Chondrocyte (in vitro differentiated cells): ENCODE data around the gene ERCC6. TPM values are rescaled to one million over a fixed set of nuclear protein-coding genes. Genes with fewer than 3 reads are reported as not detected.

Source experiments
- DNase-seq: peaks from one replicate; pipeline ENCODE4 v3.0.0; 2021; ENCODE audit warnings: mixed read lengths, low spot score
- H3K27ac Mint-ChIP-seq: one replicate; pipeline ENCODE4 v1.8.0; 2021; ENCODE audit warnings: mild to moderate bottlenecking, moderate library complexity, mixed read lengths; ENCODE audit not compliant: unreplicated experiment
- H3K27me3 Mint-ChIP-seq: 2 replicates; pipeline ENCODE4 v1.8.0; 2021; ENCODE audit warnings: low read depth, mixed read lengths
- H3K36me3 Mint-ChIP-seq: 2 replicates; pipeline ENCODE4 v1.8.0; 2021; ENCODE audit warnings: low read depth, mixed read lengths
- H3K4me1 Mint-ChIP-seq: 2 replicates; pipeline ENCODE4 v1.8.0; 2021; ENCODE audit warnings: low read depth, mild to moderate bottlenecking, mixed read lengths
- H3K4me3 Mint-ChIP-seq: one replicate; pipeline ENCODE4 v1.8.0; 2021; ENCODE audit warnings: mild to moderate bottlenecking, moderate library complexity, mixed read lengths; ENCODE audit not compliant: unreplicated experiment
- H3K9me3 Mint-ChIP-seq: 2 replicates; pipeline ENCODE4 v1.8.0; 2021; ENCODE audit warnings: low read depth, mixed read lengths
- total RNA-seq: library from RNA; stranded (reverse); gene quantifications from 3 replicates; pipeline ENCODE4 v1.2.1, GENCODE V29; 2021
- TF ChIP-seq, protein P1 (sequence below): fragments of 200-600 bp; sonication (generic); IDR thresholded peaks from 2 replicates; pipeline ENCODE4 v1.5.0; 2021; ENCODE audit warnings: antibody characterized with exemption, mild to moderate bottlenecking, moderate library complexity

The ERCC6 gene
- total RNA-seq, 1 donor from 2014 or later, result 41.5 TPM

DNA sequence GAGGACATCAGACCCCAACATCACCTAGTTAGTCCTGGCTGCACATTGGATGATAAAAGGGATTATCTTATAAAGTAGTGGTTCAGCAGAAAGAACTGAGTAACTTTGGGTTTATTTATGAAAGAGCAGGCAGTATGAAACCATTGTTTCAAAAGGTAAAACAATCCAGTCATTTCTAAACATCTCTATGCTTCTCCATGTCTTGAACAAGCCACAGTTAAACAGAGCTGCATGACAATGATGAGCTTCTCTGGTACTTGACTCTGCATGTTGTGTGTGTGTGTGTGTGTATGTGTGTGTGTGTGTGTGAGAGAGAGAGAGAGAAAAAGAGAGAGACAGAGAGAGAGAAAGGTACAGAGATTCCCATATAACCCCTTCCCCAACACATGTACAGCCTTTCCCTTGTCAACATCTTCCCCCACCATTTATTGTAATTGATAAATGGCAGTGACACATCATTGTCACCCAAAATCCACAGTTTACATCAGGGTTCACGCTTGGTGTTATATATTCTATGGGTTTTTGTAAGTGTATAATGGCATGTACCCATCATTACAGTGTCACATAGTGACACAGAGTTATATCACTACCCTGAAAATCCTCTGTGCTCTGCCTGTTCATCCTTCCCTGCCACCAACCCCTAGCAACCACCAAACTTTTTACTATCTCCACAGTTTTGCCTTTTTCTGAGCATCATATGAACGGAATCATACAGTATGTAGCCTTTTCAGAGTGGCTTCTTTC lies 38.4 kb upstream of the ERCC6 start:
- Mint-ChIP-seq H3K36me3 (peaks cover 2% of the 10 kb centered on the region), H3K9me3 (peaks cover 10% of the 10 kb centered on the region), H3K27ac (no peak overlapping the region), H3K4me1 (peaks cover 14% of the 10 kb centered on the region), H3K27me3 (no peaks in the 10 kb centered on the region), H3K4me3 (no peak overlapping the region)
- TF ChIP-seq, protein P1, sequence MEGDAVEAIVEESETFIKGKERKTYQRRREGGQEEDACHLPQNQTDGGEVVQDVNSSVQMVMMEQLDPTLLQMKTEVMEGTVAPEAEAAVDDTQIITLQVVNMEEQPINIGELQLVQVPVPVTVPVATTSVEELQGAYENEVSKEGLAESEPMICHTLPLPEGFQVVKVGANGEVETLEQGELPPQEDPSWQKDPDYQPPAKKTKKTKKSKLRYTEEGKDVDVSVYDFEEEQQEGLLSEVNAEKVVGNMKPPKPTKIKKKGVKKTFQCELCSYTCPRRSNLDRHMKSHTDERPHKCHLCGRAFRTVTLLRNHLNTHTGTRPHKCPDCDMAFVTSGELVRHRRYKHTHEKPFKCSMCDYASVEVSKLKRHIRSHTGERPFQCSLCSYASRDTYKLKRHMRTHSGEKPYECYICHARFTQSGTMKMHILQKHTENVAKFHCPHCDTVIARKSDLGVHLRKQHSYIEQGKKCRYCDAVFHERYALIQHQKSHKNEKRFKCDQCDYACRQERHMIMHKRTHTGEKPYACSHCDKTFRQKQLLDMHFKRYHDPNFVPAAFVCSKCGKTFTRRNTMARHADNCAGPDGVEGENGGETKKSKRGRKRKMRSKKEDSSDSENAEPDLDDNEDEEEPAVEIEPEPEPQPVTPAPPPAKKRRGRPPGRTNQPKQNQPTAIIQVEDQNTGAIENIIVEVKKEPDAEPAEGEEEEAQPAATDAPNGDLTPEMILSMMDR, result no peak
- DNase-seq, result no peak

DNA sequence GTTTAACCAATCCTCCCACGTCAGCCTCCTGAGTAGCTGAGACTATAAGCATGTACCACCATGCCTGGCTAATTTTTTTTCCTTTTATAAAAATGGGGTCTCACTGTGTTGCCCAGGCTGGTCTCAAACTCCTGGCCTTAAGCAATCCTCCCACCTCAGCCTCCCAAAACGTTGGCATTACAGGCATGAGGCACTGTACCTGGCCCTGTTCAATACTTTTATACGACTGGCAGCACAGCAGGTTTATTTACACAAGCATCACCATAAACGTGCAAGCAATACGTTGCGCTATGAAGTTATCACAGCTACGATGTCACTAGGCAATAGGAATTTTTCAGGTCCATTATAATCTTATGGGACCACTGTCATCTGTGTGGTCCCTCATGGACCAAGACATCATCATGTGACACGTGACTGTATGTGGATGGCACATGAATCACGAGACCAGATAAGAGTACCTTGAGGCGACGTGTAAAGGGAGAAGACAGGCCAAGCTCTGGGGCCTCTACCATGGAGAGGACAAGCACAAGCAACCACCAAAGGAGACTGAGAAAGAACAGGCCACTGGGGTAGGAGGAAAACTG lies 36.7 kb upstream of the ERCC6 start:
- no peak for DNase-seq
- H3K4me1 Mint-ChIP-seq, result peaks cover 14% of the 10 kb centered on the region
- H3K4me3 Mint-ChIP-seq, result no peak overlapping the region
- no peak overlapping the region for H3K27ac Mint-ChIP-seq
- peaks cover 10% of the 10 kb centered on the region for H3K9me3 Mint-ChIP-seq
- no peaks in the 10 kb centered on the region for H3K27me3 Mint-ChIP-seq
- H3K36me3 Mint-ChIP-seq, result peaks cover 2% of the 10 kb centered on the region
- TF ChIP-seq, protein P1, result no peak

DNA sequence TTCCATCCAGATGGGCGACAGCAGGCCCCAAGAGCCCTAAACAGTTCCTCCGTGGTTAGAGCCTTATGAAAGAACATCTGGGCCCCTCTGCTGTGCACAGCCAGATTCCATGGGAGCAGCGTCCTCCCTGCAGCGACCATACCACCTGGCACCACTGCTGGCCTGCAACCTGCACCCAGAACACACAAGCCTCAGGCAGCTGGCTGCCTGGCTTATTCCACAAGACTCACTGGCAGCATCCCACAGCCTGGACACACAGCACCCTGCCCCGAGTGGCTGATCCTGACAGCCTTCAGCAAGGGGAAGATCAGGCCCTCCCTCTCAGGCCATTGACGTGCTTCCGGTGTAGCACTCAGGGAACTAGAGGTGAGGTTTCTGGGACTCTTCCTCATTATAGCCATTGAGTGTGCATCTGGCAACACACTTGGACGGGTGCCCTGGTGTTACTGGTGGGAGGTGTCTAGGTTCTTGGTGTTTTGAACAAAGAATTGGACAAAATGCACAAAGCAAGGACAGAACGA lies 33.7 kb upstream of the ERCC6 start:
- Mint-ChIP-seq H3K4me3 (no peak overlapping the region), H3K27me3 (no peaks in the 10 kb centered on the region), H3K9me3 (peaks cover 8% of the 10 kb centered on the region), H3K36me3 (no peaks in the 10 kb centered on the region), H3K4me1 (peaks cover 17% of the 10 kb centered on the region), H3K27ac (no peak overlapping the region)
- TF ChIP-seq, protein P1, result no peak
- DNase-seq, result no peak

DNA sequence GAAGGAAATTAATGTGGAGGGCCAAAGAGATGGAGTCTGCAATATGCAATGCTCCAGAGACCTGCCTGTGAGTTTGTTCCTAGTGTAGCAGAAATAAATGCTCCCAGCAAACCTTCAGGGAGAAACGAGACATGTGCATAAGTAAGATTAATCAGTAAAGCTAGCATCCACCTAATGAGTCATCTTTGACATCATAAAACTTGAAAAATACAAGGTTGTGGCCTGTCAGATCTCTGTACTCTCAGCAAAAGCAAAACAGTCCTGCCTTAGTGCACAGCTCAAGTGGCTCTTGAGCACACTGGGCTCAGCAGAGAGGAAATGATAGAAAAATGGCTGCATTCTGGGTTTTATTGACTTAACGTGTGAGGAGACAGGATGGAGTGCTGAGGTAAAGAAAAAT lies 32.5 kb upstream of the ERCC6 start:
- DNase-seq, result no peak
- Mint-ChIP-seq H3K27ac (no peak overlapping the region), H3K27me3 (no peaks in the 10 kb centered on the region), H3K4me1 (peaks cover 17% of the 10 kb centered on the region), H3K4me3 (no peak overlapping the region), H3K36me3 (peaks cover 3% of the 10 kb centered on the region), H3K9me3 (peaks cover 13% of the 10 kb centered on the region)
- TF ChIP-seq, protein P1, result no peak

DNA sequence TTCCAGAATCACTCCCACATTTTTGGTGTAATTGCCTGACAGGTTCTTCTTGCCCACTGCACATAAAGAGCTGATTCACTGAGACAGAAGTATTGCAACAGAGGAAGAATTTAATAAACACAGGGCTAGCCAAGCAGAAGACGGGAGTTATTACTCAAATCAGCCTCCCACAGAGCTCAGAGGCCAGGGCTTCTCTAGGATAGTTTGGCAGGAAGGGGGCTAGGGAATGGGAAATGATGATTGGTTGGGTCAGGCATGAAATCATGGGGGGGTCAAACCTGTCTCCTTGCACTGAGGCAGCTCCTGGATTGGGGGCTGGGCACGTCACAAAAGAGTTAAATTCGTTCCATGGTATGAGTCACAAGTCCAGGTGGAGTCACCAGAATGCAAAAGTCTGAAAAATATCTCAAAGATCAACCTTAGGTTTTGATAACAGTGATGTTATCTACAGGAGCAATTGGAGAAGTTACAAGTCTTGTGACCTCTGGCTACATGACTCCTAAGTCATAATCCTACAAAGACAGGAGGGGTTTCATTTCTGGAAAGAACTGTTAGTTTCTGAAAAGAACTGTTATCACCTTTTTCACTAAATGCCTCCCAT lies 30.2 kb upstream of the ERCC6 start:
- DNase-seq, result no peak
- H3K4me1 Mint-ChIP-seq, result peaks cover 31% of the 10 kb centered on the region
- H3K4me3 Mint-ChIP-seq, result no peak overlapping the region
- H3K36me3 Mint-ChIP-seq, result peaks cover 3% of the 10 kb centered on the region
- peak overlapping the region; percentile 35 for H3K27ac Mint-ChIP-seq
- TF ChIP-seq, protein P1, result no peak
- peaks cover 14% of the 10 kb centered on the region for H3K9me3 Mint-ChIP-seq
- H3K27me3 Mint-ChIP-seq, result no peaks in the 10 kb centered on the region
